GM12865 (cell line): ENCODE results near the gene UMODL1.
A peak's percentile ranks its signal among the peaks of the same experiment; 100 is the strongest.

Source experiments
- DNase-seq: peaks from one replicate; pipeline ENCODE4 v3.0.0; 2010; ENCODE audit warnings: low read depth
- H3K4me3 ChIP-seq: 2 replicates; pipeline ENCODE4 v1.5.1; 2011; ENCODE audit warnings: mild to moderate bottlenecking, low read depth, low read length, control low read depth
- CTCF ChIP-seq: IDR thresholded peaks from 2 replicates; pipeline ENCODE4 v1.5.1; 2011; ENCODE audit warnings: low read length, control low read depth, low read depth, inconsistent platforms; ENCODE audit not compliant: insufficient read depth; ENCODE audit errors: missing control alignments

The UMODL1 gene

DNA sequence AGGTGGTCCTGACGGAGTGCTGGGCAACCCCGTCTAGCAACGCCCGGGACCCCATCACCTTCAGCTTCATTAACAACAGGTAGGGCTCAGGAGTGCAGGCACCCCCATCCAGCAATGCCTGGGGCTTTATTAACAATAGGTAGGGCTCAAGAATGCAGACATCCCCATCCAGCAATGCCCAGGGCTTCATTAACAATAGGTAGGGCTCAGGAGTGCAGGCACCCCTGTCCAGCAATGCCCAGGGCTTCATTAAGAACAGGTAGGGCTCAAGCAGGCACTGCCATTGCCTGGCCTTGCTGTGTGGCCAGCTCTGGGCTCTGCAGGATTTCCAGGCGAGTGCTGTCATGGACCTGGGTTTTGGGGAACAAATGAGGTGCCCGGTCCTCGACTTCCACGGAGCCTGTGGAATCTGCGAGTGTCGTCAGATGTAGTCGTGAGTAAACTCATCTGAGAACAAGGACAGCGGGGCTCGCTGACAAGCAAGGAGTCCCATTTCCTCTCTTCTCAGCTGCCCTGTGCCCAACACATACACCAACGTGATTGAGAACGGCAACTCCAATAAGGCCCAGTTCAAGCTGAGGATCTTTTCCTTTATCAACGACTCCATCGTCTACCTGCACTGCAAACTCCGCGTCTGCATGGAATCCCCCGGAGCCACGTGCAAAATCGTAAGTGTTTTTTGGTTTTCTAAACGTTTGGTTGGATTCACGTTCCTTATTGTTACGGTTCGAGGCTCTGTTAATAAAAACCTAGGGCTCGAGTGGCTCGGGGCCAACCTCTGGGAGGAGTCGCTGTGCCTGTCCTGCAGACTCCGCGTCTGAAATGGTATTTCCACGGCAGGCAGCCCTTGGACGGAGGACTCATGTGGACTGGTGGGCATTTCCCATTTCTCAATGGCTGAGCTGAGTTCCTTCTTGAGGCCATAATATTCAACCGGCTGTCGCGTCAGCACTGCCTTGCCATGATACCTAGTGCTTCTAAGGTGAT lies 56.3 kb downstream of the UMODL1 start:
- TF ChIP-seq CTCF: no peak
- no peak overlapping the region for H3K4me3 ChIP-seq
- no peak for DNase-seq

DNA sequence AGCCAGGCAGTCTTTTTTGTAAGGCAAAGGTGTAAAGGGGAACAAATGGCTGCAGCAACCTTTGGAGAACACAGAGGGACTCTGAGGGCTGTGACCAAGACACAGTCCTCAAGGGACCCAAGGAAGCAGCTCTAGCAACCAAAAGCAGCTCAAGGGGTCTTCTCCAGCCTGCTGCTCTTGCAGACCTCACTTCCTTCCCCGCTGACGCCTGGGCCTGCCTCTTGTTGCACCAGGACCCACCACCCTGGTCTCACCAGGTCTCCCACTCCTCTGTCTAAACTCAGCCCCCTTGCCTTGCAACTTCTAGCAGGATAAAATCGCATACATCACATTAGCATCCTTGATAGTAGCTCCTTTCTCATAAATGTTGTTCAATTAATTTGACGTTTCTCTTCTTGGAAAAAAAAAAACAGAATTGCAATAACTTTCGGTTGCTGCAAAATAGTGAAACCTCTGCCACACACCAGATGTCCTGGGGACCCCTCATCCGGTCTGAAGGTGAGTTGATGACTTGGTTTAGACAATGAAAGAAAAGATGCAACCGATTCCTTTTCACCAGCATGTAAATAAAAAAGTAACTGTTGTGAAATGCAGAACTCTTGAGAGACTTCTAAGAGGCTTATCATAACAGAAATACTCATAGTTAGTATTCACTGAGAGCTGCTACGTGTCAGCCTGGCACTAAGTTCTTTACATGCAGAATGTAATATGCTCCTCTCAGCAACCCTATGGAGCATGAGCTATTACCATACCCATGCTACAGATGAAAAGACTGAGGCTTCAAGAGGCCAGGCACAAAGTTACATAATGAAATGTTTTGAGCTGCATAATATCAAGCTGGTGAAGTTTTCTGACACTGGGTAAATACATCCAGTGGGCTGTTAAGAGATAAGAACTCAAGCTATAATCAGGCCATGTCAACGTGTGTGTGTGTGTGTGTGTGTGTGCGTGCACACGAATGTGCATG lies 58.5 kb downstream of the UMODL1 start:
- DNase-seq: peak; percentile 49
- TF ChIP-seq CTCF: no peak
- H3K4me3 ChIP-seq: no peak overlapping the region

GRCh38 chr21:42130441-42130840 lies 59.3 kb downstream of the UMODL1 start:
- TF ChIP-seq CTCF: no peak
- DNase-seq: no peak
- H3K4me3 ChIP-seq: no peak overlapping the region

DNA sequence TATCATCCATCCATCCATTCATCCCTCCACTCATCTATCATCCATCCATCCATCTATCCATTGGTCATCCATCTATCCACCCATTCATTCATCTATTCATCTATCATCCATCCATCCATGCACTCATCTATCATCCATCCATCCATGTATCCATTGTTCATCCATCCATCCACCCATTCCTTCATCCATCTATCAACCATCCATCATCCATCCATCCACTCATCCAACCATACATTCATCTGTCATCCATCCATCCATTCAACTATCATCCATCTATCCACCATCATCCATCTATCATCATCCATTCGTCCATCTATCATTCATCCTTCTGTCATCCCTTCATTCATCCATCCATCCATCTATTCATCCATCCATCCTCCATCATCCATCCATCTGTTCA lies 61.1 kb downstream of the UMODL1 start:
- TF ChIP-seq CTCF: no peak
- DNase-seq: no peak
- H3K4me3 ChIP-seq: no peak overlapping the region

DNA sequence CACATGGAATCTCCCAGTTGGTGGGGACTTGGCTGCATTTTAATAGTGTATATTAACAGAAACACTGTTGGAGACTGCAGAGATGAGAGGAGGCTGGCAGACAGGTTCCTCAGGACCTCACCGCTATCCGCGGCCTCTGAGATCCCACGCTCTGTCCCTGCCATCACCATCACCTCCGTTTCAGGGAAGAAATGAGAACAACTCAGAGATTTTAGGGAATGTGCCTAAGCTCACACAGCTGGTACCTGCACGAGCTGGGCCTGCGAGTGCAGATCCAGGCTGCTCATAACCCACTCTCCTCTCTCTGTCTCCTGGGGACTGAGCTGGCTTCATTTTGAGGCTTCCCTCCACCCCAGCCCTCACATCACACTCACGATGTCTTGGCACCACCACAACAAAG lies 62.0 kb downstream of the UMODL1 start:
- no peak for TF ChIP-seq CTCF
- H3K4me3 ChIP-seq: no peak overlapping the region
- no peak for DNase-seq

- no peak overlapping the region for H3K4me3 ChIP-seq
- no peak for DNase-seq
- TF ChIP-seq CTCF: no peak
These were observed 64.4 kb downstream of the UMODL1 start for GRCh38 chr21:42135386-42136052.
